BLaER1 (cell line): ENCODE data around the gene IFFO2.
A peak's percentile ranks its signal among the peaks of the same experiment; 100 is the strongest.

Experiments used
- H3K27ac ChIP-seq: shearing (Covaris generic); formaldehyde crosslinking; 2 replicates; pipeline ENCODE4 v1.8.1; 2022
- H3K27me3 ChIP-seq: shearing (Covaris generic); formaldehyde crosslinking; 2 replicates; pipeline ENCODE4 v1.8.1; 2022
- H3K36me3 ChIP-seq: shearing (Covaris generic); formaldehyde crosslinking; 2 replicates; pipeline ENCODE4 v1.8.1; 2022
- H3K4me1 ChIP-seq: shearing (Covaris generic); formaldehyde crosslinking; 2 replicates; pipeline ENCODE4 v1.8.1; 2022
- H3K4me2 ChIP-seq: shearing (Covaris generic); formaldehyde crosslinking; 2 replicates; pipeline ENCODE4 v1.8.1; 2022
- H3K4me3 ChIP-seq: shearing (Covaris generic); formaldehyde crosslinking; 2 replicates; pipeline ENCODE4 v1.8.1; 2022
- H3K9ac ChIP-seq: shearing (Covaris generic); formaldehyde crosslinking; 2 replicates; pipeline ENCODE4 v1.8.1; 2022
- H3K9me3 ChIP-seq: shearing (Covaris generic); formaldehyde crosslinking; 2 replicates; pipeline ENCODE4 v1.8.1; 2022
- H4K20me1 ChIP-seq: shearing (Covaris generic); formaldehyde crosslinking; 2 replicates; pipeline ENCODE4 v1.8.1; 2022
- Cebpa-rat ChIP-seq: shearing (Covaris generic); IDR thresholded peaks from 2 replicates; pipeline ENCODE4 v1.8.1; 2022

The IFFO2 gene

DNA sequence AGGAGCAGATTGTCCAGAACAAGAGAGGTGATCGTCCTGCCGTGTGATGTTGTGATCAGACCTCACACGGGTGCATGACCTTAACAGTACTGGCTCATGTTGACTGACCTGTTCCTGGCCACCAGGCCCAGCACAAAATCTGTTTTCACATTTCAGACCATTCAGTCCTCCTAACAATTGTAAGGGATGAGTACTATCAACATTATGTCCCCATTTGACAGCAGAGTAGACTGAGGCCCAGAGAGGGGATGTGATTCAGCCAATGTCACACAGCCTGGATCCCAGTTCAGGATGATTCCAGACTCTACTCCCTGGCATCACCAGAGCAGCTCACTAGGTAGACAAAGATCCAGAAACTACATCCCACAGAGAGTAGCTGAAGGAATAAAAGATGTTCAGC is 89.6 kb downstream of the IFFO2 start:
- no peak for TF ChIP-seq Cebpa-rat
- H3K4me2 ChIP-seq: no peak overlapping the region
- H3K27me3 ChIP-seq: no peaks in the 10 kb centered on the region
- H3K4me3 ChIP-seq: no peak overlapping the region
- peaks cover 3% of the 10 kb centered on the region; the same call in 1 of the 2 replicates for H3K36me3 ChIP-seq
- H3K9ac ChIP-seq: no peak overlapping the region
- H3K9me3 ChIP-seq: no peaks in the 10 kb centered on the region
- H4K20me1 ChIP-seq: no peaks in the 10 kb centered on the region
- peaks cover 50% of the 10 kb centered on the region for H3K4me1 ChIP-seq
- H3K27ac ChIP-seq: no peak overlapping the region

DNA sequence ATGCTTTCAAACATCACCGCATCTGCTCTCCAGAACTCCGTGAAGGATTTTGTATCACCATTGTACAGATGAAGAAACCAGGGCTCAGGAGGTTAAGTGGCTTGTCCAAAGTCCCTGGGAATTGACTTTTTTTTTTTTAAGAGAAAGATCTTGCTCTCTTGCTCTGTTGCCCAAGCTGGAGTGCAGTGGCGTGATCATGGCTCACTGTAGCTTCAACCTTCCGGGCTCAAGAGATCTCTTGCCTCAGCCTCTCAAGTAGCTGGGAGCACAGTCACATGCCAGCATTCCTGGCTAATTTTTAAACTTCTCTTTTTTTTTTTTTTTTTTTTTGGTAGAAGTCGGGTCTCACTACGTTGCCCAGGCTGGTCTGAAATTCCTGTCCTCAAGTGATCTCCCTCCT is 90.2 kb downstream of the IFFO2 start:
- H3K27ac ChIP-seq: no peak overlapping the region
- H3K36me3 ChIP-seq: no peaks in the 10 kb centered on the region
- peaks cover 49% of the 10 kb centered on the region for H3K4me1 ChIP-seq
- TF ChIP-seq Cebpa-rat: no peak
- no peak overlapping the region for H3K9ac ChIP-seq
- no peaks in the 10 kb centered on the region for H3K27me3 ChIP-seq
- H3K9me3 ChIP-seq: no peaks in the 10 kb centered on the region
- no peak overlapping the region for H3K4me3 ChIP-seq
- no peaks in the 10 kb centered on the region for H4K20me1 ChIP-seq
- H3K4me2 ChIP-seq: no peak overlapping the region

DNA sequence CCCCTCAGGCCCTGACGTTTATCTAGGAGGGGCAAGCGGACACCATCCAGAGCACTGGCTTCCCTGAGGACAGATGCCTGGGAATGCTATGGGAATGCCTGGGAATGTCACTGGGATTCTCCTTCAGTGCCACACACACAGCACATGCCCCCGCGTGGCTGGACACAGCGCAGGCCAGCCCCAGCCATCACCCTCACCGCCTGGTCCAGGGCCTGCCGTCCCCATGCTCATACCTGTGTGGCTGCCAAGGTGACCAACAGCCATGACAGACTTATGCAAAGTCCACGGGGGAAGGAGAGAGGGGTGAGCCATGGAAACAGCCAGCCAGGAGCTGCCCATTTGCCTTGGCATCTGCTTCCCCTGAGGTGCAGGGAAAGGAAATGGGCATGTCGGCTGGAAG is 91.3 kb downstream of the IFFO2 start:
- H3K9me3 ChIP-seq: no peaks in the 10 kb centered on the region
- H4K20me1 ChIP-seq: no peaks in the 10 kb centered on the region
- no peak for TF ChIP-seq Cebpa-rat
- H3K36me3 ChIP-seq: no peaks in the 10 kb centered on the region
- H3K4me3 ChIP-seq: no peak overlapping the region
- no peaks in the 10 kb centered on the region for H3K27me3 ChIP-seq
- no peak overlapping the region for H3K9ac ChIP-seq
- H3K4me1 ChIP-seq: peaks cover 46% of the 10 kb centered on the region
- peak overlapping the region; percentile 51 for H3K4me2 ChIP-seq
- H3K27ac ChIP-seq: no peak overlapping the region

DNA sequence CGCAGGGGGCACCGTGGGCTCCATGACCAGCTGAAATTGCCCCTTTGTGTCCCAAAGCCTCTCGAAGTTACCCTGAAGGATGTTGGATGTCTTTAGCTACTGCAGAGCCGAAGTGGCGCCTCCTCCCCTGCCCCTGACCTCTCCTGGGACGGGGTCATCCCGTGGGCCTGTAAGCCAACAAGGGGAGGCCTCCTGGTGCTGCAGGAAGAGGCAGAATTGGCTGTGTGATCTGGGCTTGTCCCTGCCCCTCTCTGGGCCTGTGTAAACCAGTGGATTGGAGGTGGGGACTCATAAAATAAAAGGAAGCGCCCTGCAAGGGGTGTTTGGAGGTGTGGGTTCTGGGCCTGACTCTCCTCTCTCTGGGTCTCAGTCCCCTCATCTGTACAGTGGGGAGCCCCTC is 94.9 kb downstream of the IFFO2 start:
- TF ChIP-seq Cebpa-rat: no peak
- peak overlapping the region; percentile 58 for H3K4me2 ChIP-seq
- H4K20me1 ChIP-seq: no peaks in the 10 kb centered on the region
- H3K36me3 ChIP-seq: no peaks in the 10 kb centered on the region
- no peaks in the 10 kb centered on the region for H3K27me3 ChIP-seq
- peaks cover 31% of the 10 kb centered on the region for H3K4me1 ChIP-seq
- no peak overlapping the region for H3K27ac ChIP-seq
- H3K4me3 ChIP-seq: no peak overlapping the region
- no peak overlapping the region for H3K9ac ChIP-seq
- H3K9me3 ChIP-seq: no peaks in the 10 kb centered on the region

DNA sequence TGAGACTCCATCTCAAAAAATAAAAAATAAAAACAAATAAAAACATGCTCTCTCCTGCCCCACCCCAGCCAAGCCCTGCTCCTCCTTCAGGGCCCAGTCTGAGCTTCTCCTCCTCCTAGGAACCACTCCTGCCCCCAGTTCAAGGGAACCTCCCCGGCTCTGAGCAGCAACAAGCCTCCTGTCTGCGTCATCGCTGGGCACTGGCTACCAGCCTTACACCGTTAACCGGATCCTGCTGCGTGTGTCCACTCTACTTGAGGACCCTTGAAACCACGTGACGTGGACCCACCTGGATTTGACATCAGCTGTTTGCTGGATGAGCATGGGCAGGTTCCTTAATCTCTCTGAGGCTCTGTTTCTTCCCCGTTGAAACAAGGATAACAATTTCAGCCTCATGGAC is 95.4 kb downstream of the IFFO2 start:
- Histone ChIP-seq H3K36me3 (no peaks in the 10 kb centered on the region), H3K4me1 (peaks cover 31% of the 10 kb centered on the region), H3K27me3 (no peaks in the 10 kb centered on the region), H4K20me1 (no peaks in the 10 kb centered on the region), H3K27ac (no peak overlapping the region), H3K9ac (no peak overlapping the region), H3K9me3 (no peaks in the 10 kb centered on the region), H3K4me2 (no peak overlapping the region), H3K4me3 (no peak overlapping the region)
- TF ChIP-seq Cebpa-rat: no peak

DNA sequence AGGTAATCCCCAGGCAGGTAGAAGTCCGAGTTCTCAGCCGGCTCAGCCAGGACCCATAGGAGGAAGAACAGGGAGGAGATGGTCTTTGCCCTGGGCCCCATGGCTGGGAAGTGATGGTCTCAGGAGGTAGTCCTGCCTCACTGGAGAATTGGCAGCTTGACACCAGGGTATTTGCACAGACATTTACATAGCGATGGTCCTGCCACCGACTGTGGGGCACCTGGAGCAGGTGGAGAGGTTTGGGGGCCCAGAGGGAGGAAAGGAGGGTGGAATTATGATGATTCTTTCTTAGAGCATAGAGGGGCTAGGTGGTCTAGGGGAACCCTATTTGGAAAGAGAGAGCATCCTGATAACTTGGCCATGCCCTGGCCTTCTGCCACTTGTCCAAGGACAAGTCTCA is 96.9 kb downstream of the IFFO2 start, which contains the start of gene TAS1R2:
Gene TAS1R2, minus strand, starts transcription at position 101 of the 400 bp plus-strand sequence. Its CDS starts 0 bp downstream, at position 101.
- H3K9ac ChIP-seq: no peak within 1 kb of the TSS
- H3K27me3 ChIP-seq: no peaks in the 10 kb centered on the region
- H3K4me3 ChIP-seq: no peak within 1 kb of the TSS
- no peak within 1 kb of the TSS for H3K4me2 ChIP-seq
- no peak within 1 kb of the TSS for H3K27ac ChIP-seq
- peaks cover 21% of the 10 kb centered on the region for H3K4me1 ChIP-seq
- TF ChIP-seq Cebpa-rat: no peak
- H4K20me1 ChIP-seq: no peaks in the 10 kb centered on the region
- H3K36me3 ChIP-seq: no peaks in the 10 kb centered on the region
- H3K9me3 ChIP-seq: no peaks in the 10 kb centered on the region

DNA sequence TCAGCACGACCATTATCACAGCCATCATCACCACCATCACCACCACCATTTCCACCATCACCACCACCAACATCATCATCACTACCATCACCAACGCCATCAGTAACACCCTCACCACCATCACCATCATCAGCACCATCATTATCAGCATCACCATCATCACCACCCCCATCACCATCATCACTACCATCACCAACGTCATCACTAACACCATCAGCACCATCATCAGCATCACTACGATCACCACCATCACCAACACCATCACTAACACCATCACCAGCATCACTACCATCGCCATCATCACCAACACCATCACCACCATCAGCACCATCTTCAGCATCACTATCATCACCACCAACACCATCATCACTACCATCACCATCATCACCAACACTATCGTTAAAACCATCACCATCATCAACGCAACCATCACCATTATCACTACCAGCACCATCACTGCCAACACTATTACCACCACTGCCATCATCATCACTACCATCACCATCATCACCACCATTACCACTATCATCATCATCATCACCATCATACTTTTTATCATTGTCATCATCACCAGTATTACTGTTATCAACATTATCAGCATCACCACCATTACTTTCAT is 98.3 kb downstream of the IFFO2 start:
- no peak overlapping the region for H3K27ac ChIP-seq
- H4K20me1 ChIP-seq: no peaks in the 10 kb centered on the region
- no peaks in the 10 kb centered on the region for H3K36me3 ChIP-seq
- H3K4me2 ChIP-seq: no peak overlapping the region
- no peak for TF ChIP-seq Cebpa-rat
- no peak overlapping the region for H3K4me3 ChIP-seq
- H3K9ac ChIP-seq: no peak overlapping the region
- H3K9me3 ChIP-seq: no peaks in the 10 kb centered on the region
- H3K4me1 ChIP-seq: peaks cover 17% of the 10 kb centered on the region
- no peaks in the 10 kb centered on the region for H3K27me3 ChIP-seq

DNA sequence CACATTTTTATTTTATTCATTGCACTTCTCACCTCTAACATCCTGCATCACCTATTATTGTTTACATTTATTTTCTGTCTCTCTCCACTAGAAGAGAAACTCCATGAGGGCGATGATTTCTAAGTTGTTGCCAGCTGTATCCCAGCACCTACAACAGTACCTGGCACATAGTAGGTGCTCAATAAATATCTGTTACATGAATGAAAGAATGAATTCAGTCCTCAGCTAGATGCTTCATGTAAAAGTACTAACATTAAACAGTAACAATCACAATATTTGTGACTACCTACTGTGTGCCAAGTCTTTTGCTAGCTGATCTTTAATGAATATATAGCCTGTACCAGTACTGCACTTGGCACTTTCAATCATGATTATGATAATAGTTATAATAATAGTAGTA is 100.0 kb downstream of the IFFO2 start:
- no peak overlapping the region for H3K9ac ChIP-seq
- no peak overlapping the region for H3K27ac ChIP-seq
- H3K4me2 ChIP-seq: no peak overlapping the region
- no peaks in the 10 kb centered on the region for H3K36me3 ChIP-seq
- no peaks in the 10 kb centered on the region for H4K20me1 ChIP-seq
- H3K4me3 ChIP-seq: no peak overlapping the region
- H3K4me1 ChIP-seq: no peaks in the 10 kb centered on the region
- no peak for TF ChIP-seq Cebpa-rat
- no peaks in the 10 kb centered on the region for H3K27me3 ChIP-seq
- H3K9me3 ChIP-seq: no peaks in the 10 kb centered on the region

DNA sequence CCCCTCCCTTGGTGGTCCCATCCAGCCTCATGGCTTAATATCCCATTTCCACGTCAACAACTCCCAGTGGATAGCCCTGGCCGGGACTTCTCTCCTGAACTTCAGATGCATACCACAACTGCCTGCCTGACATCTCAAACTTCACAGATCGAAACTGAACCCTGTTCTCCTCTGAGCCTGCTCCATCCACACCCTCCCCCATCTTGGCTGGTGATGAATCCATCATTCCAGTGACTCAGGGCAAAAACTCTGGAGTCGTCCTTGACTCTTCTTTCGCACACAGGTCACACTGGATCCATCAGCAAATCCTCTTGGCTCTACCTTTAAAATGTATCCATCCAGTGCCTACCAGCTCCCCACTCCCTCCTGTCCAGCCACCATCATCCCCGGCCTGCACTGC is 100.9 kb downstream of the IFFO2 start:
- no peak overlapping the region for H3K4me3 ChIP-seq
- no peak overlapping the region for H3K4me2 ChIP-seq
- H3K4me1 ChIP-seq: no peaks in the 10 kb centered on the region
- H3K27ac ChIP-seq: no peak overlapping the region
- no peaks in the 10 kb centered on the region for H3K27me3 ChIP-seq
- H3K9ac ChIP-seq: no peak overlapping the region
- no peaks in the 10 kb centered on the region for H3K36me3 ChIP-seq
- TF ChIP-seq Cebpa-rat: no peak
- H3K9me3 ChIP-seq: no peaks in the 10 kb centered on the region
- H4K20me1 ChIP-seq: no peaks in the 10 kb centered on the region

DNA sequence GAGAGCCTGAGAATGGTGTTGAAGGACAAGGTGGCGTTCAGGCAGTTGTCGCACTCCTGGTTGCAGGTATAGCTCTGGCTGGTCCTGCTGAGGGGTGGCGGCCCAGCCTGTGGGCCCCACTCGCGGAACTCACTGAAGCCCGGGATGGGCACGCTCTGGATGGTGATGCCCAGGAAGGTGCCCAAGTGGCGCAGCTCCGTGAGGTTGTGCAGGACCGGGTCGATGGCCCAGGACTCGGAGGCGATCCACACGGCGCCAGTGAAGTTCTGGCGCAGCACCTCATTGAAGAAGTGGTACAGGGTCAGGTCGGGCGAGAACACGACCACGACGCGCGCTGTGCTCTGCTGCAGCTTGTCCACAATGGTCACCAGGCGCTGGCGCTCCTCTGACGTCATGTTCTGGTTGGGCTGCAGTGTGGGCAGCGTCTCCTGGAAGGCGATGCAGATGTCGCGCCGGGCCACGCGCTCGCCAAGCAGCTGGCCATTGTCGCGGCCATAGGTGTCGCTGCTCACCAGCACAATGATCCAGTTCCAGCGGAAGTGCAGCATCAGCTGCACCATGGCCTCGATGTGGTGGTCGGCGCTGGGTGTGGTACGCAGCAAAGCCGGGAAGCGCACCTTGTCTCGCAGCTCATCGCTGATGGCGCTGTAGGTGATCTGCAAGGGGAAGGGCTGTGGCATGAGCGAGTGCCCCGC is 102.0 kb downstream of the IFFO2 start:
- no peaks in the 10 kb centered on the region for H3K4me1 ChIP-seq
- H4K20me1 ChIP-seq: no peaks in the 10 kb centered on the region
- H3K27ac ChIP-seq: no peak overlapping the region
- H3K4me3 ChIP-seq: no peak overlapping the region
- H3K9me3 ChIP-seq: no peaks in the 10 kb centered on the region
- H3K9ac ChIP-seq: no peak overlapping the region
- no peak for TF ChIP-seq Cebpa-rat
- no peaks in the 10 kb centered on the region for H3K27me3 ChIP-seq
- no peak overlapping the region for H3K4me2 ChIP-seq
- H3K36me3 ChIP-seq: no peaks in the 10 kb centered on the region
